ENCODE results near the gene NUTM2F.
"Not testable (repeated sequence)": the region's sequence is repeated elsewhere in the genome, so short reads cannot be mapped to it uniquely, and the experiment has no call there.

The NUTM2F gene

GRCh38 chr9:94328544-94328943 lies at the start of gene NUTM2F:
Gene NUTM2F (minus strand): TSS chr9:94328644. CDS start chr9:94328623, 21 bp downstream.
- DNase-seq, result not testable (repeated sequence)

GRCh38 chr9:94375197-94375596 lies 46.8 kb upstream of the NUTM2F start:
- peak; percentile 3 for DNase-seq

GRCh38 chr9:94374176-94375056 lies 46.0 kb upstream of the NUTM2F start:
- DNase-seq, result peak; percentile 94

GRCh38 chr9:94373779-94374175 lies 45.3 kb upstream of the NUTM2F start:
- not testable (repeated sequence) for DNase-seq

GRCh38 chr9:94370266-94370665 lies 41.8 kb upstream of the NUTM2F start:
- not testable (repeated sequence) for DNase-seq

- DNase-seq, result not testable (repeated sequence)
These were observed 35.7 kb upstream of the NUTM2F start for GRCh38 chr9:94364093-94364614.

GRCh38 chr9:94357158-94357557 lies 28.7 kb upstream of the NUTM2F start:
- DNase-seq, result not testable (repeated sequence)

GRCh38 chr9:94351901-94352723 lies 23.7 kb upstream of the NUTM2F start:
- not testable (repeated sequence) for DNase-seq

GRCh38 chr9:94348754-94349153 lies 20.3 kb upstream of the NUTM2F start:
- DNase-seq, result not testable (repeated sequence)

- DNase-seq, result not testable (repeated sequence)
These were observed 19.0 kb upstream of the NUTM2F start for GRCh38 chr9:94347451-94347850.

- DNase-seq, result not testable (repeated sequence)
These were observed 13.3 kb upstream of the NUTM2F start for GRCh38 chr9:94341703-94342102.

GRCh38 chr9:94340750-94341149 lies 12.3 kb upstream of the NUTM2F start:
- not testable (repeated sequence) for DNase-seq

- not testable (repeated sequence) for DNase-seq
These were observed 11.2 kb upstream of the NUTM2F start for GRCh38 chr9:94339657-94340056.

- not testable (repeated sequence) for DNase-seq
These were observed 10.3 kb upstream of the NUTM2F start for GRCh38 chr9:94338723-94339122.

- DNase-seq, result not testable (repeated sequence)
These were observed 8.0 kb upstream of the NUTM2F start for GRCh38 chr9:94336445-94336844.

GRCh38 chr9:94325583-94325982 lies 2.9 kb downstream of the NUTM2F start:
- not testable (repeated sequence) for DNase-seq

GRCh38 chr9:94323153-94323798 lies 5.2 kb downstream of the NUTM2F start:
- DNase-seq, result not testable (repeated sequence)

GRCh38 chr9:94322342-94322940 lies 6.0 kb downstream of the NUTM2F start:
- DNase-seq, result not testable (repeated sequence)

GRCh38 chr9:94317949-94318657 lies 10.3 kb downstream of the NUTM2F start:
- DNase-seq, result not testable (repeated sequence)

- not testable (repeated sequence) for DNase-seq
These were observed 12.2 kb downstream of the NUTM2F start for GRCh38 chr9:94316236-94316635.

Measured in stimulated activated naive CD4-positive, alpha-beta T cell treated with Interleukin-2 at 50 U/mL for 16 hours (primary cell).